Renal cortex interstitium (tissue), 11 donors: ENCODE data around the gene PRKD1. TPM values are rescaled to one million over a fixed set of nuclear protein-coding genes. Genes with fewer than 3 reads are reported as not detected.
"Not testable (repeated sequence)": the region's sequence is repeated elsewhere in the genome, so short reads cannot be mapped to it uniquely, and the experiment has no call there.

ENCODE experiments used
- DNase-seq, 11 donors: peaks; one replicate each; pipeline ENCODE4 v3.0.0-alpha.2; 2013; ENCODE audit warnings: low read depth in 9 of 11, low spot score in 4 of 11; ENCODE audit errors: extremely low read depth in 1 of 11
- polyA plus RNA-seq, 3 donors: library from polyadenylated mRNA; unstranded; fragments of 120-200 nt; gene quantifications; one replicate each; pipeline ENCODE4 v1.2.1, GENCODE V29; 2013; ENCODE audit not compliant: insufficient read length in 3 of 3

The PRKD1 gene
- polyA plus RNA-seq, 3 donors, result 30.7 to 33.0 (median 31.3) TPM

DNA sequence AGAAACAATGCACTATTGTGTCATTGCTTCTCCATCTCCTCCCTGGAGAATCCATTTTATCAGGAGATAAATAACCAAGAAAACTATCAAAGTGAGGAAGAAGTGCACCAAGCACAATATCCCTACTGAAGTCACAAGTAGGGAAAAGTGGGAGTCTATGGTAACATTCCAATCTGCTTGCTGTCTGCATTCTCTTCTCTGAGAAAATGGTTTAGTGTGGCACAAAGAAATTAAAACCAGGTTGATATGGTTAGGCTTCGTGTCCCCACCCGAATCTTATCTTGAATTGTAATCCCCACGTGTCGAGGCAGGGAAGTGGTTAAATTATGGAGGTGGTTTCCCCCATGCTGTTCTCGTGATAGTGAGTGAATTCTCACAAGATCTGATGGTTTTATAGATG lies 209.7 kb downstream of the PRKD1 start:
- no peak for DNase-seq

DNA sequence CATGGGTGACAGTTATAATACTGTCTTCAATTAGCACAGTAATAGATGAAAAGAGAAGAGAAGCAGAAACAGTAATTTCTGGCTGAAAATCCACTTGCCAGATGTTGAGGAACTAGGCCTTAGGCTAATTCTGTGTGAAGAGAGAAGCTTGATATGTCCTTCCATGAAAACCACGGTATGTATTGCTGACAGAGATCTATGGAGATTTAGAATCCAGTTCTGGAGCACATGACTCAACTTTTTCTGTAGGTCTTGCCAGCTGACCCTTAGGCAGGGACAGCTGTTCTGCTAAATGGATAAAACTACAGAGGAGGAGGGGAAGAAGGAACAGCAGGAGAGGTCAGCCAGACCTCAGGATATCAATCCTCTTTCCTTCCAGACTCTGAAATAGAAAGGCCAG lies 211.5 kb downstream of the PRKD1 start:
- DNase-seq, result no peak

DNA sequence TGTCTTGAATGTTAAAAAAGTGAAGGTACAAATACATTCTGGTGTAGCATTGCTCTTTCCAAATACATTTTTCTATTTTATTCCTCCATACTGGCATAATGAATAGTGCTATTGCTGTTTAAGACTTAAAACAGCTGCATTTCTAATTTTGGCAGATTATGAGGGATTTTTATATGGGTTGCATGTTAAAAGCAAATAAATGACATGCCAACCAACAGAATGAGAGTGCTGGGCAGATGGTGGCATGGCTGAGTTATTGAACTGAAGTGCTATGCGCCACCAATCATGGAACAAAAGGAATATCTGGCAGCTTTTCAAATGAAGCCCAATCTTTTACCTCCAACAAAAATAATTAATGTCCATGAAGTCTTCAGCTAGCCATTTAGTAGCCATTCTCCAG lies 215.0 kb downstream of the PRKD1 start:
- no peak for DNase-seq

DNA sequence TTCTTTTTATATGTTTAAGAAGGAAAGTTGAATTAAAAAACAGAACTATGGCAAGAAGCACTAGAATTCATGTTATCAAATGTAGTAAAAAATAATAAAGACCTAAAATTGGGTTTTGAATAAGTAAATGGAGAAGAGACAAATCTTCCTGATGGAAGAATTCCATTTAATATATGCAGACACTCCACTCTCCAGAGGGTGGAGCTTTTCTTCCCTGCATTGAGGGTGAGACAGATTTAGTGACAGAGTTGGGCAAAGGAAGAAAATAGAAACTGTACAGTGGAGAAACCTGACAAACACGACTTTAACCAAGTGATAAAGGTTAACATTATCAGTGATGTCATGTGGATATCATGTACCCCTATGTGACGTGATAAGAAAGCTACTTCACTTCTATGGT lies 217.6 kb downstream of the PRKD1 start:
- peak in 1 of 11 donors; percentile 2 for DNase-seq

DNA sequence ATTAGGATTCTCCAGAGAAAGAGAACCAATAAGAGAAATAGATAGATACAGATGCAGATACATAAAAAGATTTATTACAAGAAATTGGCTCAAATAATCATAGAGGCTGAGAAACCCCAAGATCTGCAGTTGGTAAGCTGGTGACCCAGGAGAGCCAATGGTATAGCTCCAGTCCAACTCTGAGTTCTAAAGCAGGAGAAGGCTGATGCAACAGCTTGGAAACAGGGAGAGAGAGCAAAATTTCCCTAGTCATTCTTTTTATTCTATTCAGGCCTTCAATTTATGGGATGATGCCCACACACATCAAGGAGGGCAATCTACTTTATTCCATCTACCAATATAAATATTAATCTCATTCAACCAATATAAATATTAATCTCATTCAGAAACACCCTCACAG lies 218.2 kb downstream of the PRKD1 start:
- DNase-seq, result no peak

DNA sequence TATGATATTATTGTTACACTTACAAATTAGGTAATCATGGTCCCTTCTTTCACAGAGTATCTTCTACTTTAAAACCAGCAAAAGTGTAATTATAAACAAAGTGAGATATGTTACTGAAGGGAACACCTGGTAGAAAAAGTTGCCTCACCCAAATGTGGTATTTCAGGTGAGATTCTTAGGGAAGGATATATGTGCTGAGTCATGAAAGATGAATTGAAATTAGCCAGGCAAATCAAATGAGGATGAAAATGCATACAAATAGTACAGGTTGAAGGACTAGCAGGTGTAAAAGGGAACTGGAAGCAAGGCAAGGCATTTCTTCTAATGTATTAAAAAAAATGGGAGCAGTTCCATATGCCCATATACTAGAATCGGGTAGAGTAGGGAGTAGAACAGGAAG lies 220.9 kb downstream of the PRKD1 start:
- no peak for DNase-seq

DNA sequence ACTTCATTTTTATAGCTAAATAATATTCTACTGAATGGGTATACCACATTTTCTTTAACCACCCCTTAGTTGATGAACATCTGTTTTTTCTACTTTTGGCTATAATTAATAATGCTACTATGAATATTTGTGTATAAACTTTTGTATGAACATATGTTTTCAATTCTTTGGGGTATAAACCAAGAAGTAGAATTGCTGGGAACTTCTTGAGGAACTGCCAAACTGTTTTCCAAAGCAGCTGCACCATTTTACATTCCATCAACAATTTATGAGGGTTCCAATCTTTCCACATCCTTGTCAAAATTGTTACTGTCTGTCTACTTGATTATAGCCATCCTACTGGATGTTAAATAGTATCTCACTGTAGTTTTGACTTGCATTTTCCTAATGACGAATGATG lies 221.8 kb downstream of the PRKD1 start:
- no peak for DNase-seq

DNA sequence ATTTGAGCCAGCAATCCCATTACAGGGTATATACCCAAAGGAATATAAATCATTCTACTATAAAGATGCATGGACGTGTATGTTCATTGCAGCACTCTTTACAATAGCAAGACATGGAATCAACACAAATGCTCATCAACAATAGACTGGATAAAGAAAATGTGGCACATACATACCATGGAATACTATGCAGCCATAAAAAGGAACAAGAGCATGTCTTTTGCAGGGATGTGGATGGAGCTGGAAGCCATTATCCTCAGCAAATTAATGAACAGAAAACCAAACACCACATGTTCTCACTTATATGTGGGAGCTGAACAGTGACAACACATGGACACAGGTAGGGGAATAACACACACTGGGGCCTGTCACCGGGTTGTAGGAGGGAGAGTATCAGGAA lies 238.1 kb downstream of the PRKD1 start:
- not testable (repeated sequence) for DNase-seq

DNA sequence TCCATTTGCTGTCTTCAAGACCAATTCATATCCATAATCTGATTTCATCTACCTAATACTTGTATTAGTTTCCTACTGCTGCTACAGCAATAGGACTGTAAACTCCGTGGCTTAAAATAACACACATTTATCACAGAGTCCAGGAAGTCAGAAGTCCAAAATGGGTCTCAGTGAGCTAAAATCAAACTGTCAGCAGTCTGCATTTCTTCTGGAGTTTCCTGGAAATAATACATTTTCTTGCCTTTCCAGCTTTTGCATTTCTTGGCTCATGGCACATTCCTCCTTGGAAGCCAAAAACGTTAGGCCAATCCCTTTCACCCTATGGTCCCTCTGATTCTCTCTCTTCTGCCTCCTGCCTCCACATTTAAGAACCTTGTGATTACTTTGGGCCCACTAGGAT lies 239.8 kb downstream of the PRKD1 start:
- DNase-seq, result peak in 8 of 11 donors; percentile 6 to 26 (median 8)

DNA sequence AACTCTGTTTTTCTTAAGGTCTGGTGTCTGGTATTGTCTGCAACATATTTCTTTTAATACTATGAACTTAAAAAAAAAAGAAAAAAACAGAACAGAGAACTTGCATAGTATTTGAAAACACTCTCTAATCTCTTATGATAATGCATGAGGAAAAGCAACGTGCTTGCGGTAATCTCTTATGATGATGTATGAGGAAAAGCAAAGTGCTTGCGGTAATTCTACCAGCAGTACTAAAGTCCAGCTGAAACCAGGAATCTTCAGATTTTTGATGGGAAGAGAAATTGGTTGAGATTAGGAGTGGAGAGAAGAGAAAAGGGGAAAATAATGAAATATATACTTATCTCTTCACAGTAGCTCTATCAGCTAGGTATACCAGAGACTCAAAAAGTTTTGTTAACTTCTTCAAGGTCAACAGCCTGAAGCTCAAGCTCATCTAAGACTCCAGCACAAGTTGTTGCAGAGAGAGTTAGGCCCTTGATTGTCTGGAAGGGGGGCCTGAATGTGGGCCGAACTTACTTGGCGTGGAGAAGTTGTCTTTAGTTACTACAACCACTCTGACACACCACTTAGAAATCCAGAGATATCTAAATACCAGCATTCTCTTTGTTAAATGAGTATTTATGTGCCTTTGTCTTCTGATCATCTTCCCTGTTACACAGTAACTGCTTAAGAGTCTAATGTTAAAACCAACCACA lies 240.4 kb downstream of the PRKD1 start:
- no peak for DNase-seq

DNA sequence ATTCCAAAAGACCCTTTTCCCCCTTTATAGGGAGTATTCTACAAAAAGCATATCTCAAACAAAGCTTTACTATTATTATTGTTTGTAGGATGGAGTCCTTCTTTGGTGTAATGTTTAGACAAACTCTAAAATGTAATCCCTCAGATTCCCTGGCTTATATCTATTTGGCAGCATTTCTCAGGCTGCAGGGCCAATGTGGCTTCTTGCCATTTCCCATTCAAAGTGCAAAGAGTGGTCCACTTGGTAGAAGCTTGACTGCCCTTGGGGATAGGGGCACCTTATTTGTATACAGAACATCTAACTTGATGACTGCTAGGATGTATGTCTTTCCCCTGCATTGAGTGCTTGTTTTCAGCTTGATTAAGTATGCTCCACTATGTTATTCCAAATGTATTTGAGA lies 242.7 kb downstream of the PRKD1 start:
- DNase-seq, result no peak

DNA sequence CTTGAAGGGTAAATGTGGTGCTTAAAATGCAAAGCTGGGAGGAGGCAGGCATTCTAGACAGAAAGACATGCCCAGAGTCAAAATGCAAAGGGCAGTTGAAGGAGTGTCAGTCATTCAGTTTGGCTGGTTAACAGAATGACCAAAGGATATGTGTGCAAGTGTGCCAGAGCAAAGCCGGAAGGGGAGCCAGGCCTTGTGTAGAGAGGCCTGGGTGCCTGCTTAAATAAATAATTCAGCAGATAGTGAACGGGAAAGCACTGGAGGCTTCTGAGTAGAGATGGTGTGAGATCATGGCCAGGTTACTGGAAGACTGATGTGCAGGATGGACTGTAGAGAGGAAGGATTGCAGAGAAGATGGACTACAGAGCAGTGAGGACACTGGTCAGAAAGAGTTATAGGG lies 244.9 kb downstream of the PRKD1 start:
- no peak for DNase-seq

DNA sequence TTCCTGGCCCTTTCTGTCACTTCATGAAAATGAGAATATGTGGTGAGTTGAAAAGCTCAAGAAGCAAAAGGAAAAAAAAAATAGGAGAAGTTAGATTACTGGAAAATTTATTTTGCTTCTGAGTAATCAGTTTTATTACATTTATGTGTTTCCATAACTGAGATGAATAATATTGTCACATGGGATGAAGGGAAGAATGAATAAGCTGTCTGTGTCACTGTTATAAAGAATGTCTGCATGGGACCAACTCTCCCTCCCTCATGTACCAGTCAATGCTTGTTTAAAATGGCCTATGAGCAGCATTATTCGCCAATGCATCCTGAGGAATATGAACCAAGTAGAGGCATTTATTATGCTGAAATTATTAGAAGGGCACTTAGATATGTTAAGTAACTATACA lies 246.3 kb downstream of the PRKD1 start:
- no peak for DNase-seq

DNA sequence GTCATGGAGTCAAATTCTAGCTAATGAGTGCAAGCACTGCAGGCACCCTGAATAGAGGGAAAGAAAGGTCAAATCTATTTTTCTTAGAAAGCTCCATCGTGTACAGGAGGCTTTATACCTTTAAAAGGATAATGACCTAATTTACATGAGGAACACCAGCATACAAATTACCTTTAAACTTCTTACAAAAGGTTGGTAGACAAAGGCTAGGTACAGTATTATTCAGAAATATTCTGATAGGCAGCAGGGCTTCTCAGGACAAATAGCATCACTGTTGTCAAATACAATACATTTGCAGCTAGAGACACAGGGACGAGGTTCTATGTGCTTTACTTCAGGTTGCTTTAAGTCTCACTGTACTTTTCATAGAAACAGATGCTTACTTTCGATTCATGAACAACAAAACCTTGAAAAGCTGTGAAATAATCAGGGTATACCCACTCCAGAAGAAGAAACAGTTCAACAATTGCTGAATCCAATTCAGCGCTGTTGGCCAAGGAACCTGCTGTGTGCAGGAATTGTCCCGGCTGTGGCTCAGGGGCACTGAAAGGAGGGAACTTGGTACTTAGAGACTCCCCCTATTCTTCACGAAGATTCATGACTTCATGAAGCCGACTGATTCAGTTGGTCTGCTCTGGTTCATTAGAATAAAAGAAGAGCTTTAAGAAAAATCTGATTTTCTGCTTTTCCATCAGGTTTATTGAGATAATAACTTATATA lies 252.9 kb downstream of the PRKD1 start:
- no peak for DNase-seq

DNA sequence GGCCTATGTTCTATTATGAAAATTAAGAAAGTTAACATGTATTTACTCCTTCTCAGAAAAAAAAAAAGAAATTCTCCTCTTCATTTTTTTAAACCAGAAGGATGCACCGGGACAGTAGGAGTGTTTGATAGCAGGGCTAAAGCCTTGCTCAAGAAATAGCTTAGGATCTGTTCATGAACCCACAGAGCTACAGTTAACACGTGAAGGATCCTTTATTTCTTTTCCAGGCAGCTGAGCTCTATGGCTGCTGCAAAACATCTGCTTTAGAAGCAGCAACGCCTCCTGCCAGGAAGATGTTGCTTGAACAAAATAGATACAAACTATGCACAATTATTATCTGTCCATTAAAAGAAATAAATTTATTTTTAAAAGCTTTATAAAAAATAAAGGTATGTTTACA lies 254.8 kb downstream of the PRKD1 start:
- no peak for DNase-seq

DNA sequence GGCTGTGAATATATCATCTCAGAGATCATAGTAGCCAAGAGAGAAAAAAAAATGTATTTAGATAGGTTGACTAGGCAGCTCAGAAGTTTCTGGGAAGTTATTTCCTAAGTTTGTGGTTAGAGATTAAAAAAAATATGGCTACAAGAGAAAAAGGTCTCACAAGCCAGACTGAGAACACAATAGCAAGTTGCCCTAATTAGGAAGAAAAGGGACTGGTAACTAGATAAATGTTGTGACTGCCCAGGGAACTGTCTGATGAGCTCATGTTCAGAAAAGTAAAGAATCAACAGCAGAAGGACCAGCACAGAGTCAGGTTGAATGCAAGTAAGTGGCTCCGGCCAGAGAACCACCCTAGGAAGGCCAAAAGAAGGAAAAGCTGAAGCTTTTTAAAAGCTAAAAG lies 256.6 kb downstream of the PRKD1 start:
- no peak for DNase-seq

DNA sequence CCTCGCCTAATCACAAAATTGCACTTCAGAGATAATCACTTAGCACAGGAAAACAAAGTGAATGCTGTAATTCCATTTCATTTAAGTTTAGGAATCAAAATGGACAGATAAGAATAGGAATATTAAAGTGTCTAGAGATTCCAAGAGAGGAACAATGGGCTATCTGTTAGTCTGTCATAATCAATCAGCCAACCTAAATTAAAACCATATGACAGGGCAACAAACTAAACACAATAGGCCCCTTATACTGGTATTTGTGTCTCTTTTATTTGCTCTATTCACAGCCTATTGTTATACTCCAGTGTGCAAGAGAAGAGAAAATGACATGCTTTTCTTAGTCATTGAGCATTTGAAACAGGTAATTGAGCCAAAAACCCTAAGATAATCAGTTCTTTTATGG lies 259.4 kb downstream of the PRKD1 start:
- DNase-seq, result no peak

DNA sequence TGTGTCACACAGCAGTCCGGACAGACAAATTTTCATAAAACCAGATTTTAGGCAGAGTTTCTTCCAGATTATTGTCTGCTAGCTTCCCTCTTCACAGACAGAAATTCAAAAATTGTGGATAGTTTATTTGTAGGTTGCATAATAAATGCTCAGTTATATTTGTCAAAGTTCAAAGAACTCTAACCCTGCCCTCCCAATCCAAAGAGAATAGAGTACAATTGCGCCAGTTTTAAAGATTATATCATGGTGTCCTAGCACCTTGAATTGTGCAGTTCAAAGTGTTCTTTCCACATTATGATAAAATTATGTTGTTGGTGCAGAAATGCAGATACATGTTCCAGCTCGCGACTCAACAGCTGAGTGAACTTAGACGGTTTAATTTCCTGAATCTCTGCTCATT lies 263.1 kb downstream of the PRKD1 start:
- no peak for DNase-seq

DNA sequence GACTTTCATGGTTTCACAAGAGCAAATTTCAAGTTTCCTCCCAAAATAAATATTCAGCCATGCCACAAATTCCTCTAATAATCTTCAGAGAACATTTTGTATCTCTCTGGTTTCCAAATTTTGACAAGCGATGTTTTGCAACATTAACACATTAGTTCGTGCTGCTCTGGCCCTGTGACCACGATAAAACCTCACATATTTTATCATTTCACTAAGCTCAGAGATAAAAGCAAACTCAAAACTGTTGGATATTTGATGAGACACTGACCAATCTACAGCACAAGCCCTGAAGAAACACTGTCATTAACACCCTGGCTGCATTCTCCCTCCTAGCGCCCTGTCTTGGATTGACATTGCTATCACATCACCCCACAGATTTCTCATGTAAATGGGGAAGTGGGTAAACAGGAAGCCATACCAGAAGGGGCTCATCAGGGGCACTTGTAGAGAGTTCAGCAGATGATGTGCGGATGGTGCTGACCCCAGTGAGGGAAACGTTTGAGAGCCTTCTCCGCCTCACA lies 264.3 kb downstream of the PRKD1 start:
- no peak for DNase-seq

DNA sequence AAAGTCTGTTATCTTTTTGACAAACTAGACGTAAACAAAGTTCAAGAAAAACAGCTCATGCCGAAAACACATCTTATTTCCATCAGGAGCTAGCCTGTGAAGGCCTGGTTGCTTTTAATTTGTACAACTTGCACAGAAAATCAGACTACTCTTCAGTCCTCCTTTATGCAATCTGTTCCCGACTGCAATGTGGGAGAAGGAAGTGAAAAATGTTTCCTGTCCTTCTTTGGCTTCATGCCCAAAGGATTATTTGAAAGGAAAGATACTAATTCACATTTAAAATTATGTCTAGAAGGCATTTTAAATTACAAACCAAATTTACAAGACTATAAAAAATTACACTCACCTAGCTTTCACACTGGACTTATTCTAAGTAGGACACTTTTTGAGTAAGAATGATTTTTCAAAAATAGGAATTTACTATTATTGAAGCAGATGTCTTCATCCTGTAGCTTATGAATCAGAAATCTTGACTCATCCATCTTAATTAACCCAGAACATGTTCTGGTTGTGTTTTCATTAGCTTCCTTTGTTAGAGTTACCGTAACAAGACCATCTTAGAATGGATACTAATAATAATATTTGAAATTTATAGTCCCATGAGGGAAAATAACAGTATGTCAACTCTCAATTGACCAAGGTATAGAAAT lies 272.6 kb downstream of the PRKD1 start:
- no peak for DNase-seq
